Stomach smooth muscle (tissue), 2 donors: ENCODE results near the gene CTNNA3.
"Not testable (repeated sequence)": the region's sequence is repeated elsewhere in the genome, so short reads cannot be mapped to it uniquely, and the experiment has no call there.

Experiments used
- H3K27ac ChIP-seq: one replicate; pipeline ENCODE4 v1.7.0; 2013; ENCODE audit warnings: mild to moderate bottlenecking, low read length, inconsistent platforms
- H3K27me3 ChIP-seq, 2 donors: one replicate each; pipeline ENCODE4 v1.7.0; 2013; ENCODE audit warnings: low read length in 2 of 2; ENCODE audit not compliant: insufficient read depth in 2 of 2, control insufficient read depth in 1 of 2
- H3K36me3 ChIP-seq, 2 donors: one replicate each; pipeline ENCODE4 v1.7.0; 2013; ENCODE audit warnings: low read length in 2 of 2; ENCODE audit not compliant: control insufficient read depth in 2 of 2, insufficient read depth in 2 of 2
- H3K4me1 ChIP-seq: one replicate; pipeline ENCODE4 v1.7.0; 2013; ENCODE audit warnings: low read length; ENCODE audit not compliant: control insufficient read depth, insufficient read depth
- H3K4me3 ChIP-seq, 2 donors: one replicate each; pipeline ENCODE4 v1.7.0; 2013; ENCODE audit warnings: low read length in 2 of 2
- H3K9ac ChIP-seq, 2 donors: one replicate each; pipeline ENCODE4 v1.7.0; 2013; ENCODE audit warnings: low read length in 2 of 2, mild to moderate bottlenecking in 1 of 2
- H3K9me3 ChIP-seq, 2 donors: one replicate each; pipeline ENCODE4 v1.7.0; 2013; ENCODE audit warnings: low read length in 2 of 2; ENCODE audit not compliant: control insufficient read depth in 2 of 2
- donor health status: healthy.
- donor health status: Pancreatic carcinoma.

CTNNA3 gene

GRCh38 chr10:67550838-67551402 is 145.1 kb downstream of the CTNNA3 start:
- H3K27ac ChIP-seq, result no peak overlapping the region
- no peaks in the 10 kb centered on the region for H3K27me3 ChIP-seq
- peaks cover 0 to 4% of the 10 kb centered on the region in 2 donors for H3K9me3 ChIP-seq
- no peak overlapping the region for H3K9ac ChIP-seq
- no peaks in the 10 kb centered on the region for H3K36me3 ChIP-seq
- no peaks in the 10 kb centered on the region for H3K4me1 ChIP-seq
- H3K4me3 ChIP-seq, result no peak overlapping the region

GRCh38 chr10:67550046-67550445 is 145.9 kb downstream of the CTNNA3 start:
- Histone ChIP-seq H3K36me3 (no peaks in the 10 kb centered on the region), H3K9ac (no peak overlapping the region), H3K27me3 (no peaks in the 10 kb centered on the region), H3K4me3 (no peak overlapping the region), H3K4me1 (no peaks in the 10 kb centered on the region), H3K27ac (no peak overlapping the region), H3K9me3 (peaks cover 0 to 4% of the 10 kb centered on the region in 2 donors)

DNA sequence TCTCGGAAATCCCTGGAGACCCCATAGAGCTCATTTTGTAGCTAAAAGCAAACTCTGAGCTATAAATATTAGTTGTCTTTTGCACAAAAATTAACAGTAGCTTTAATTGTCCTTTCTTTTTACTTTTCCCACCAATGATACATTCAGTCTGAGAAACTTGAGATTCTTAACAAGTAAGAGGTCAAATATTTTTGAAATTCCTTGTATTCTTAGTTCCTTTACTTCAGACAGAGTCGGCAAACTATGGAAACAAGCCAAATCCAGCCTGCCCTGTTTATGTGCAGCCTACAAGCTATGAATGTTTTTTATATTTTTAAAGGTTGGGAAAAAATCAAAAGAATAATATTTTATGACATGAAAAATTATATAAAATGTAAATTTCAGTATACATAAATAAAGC is 146.6 kb downstream of the CTNNA3 start:
- peaks cover 0 to 4% of the 10 kb centered on the region in 2 donors for H3K9me3 ChIP-seq
- no peaks in the 10 kb centered on the region for H3K27me3 ChIP-seq
- no peak overlapping the region for H3K9ac ChIP-seq
- H3K4me1 ChIP-seq, result no peaks in the 10 kb centered on the region
- H3K27ac ChIP-seq, result no peak overlapping the region
- H3K36me3 ChIP-seq, result no peaks in the 10 kb centered on the region
- no peak overlapping the region for H3K4me3 ChIP-seq

GRCh38 chr10:67541411-67541810 is 154.6 kb downstream of the CTNNA3 start:
- H3K4me1 ChIP-seq, result no peaks in the 10 kb centered on the region
- no peak overlapping the region for H3K9ac ChIP-seq

DNA sequence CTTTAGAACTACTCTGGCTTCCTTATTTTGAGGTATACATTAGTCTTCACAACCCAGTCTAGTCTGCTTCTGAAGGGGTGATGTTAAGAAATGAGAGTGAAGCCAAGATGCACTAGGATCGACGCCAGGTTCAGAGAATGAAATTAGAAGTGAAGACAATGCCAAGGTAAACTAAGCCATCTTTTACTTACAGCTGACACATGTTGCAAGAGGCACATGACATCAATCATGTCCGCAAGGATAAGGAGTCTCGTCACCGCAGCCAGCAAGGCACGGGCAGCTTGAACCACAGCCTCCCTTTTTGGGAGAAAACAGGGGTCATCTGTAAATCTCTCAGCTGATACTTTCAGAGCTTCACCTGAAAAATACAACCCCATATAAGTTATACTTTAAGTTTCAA is 156.7 kb downstream of the CTNNA3 start:
- no peak overlapping the region for H3K9ac ChIP-seq
- H3K36me3 ChIP-seq, result no peaks in the 10 kb centered on the region
- no peak overlapping the region for H3K4me3 ChIP-seq
- H3K9me3 ChIP-seq, result no peaks in the 10 kb centered on the region
- no peak overlapping the region for H3K27ac ChIP-seq
- H3K4me1 ChIP-seq, result no peaks in the 10 kb centered on the region
- no peaks in the 10 kb centered on the region for H3K27me3 ChIP-seq

More at GRCh38 chr10:67541411-67541810, 154.6 kb downstream of the CTNNA3 start:
- H3K36me3 ChIP-seq, result no peaks in the 10 kb centered on the region
- no peaks in the 10 kb centered on the region for H3K27me3 ChIP-seq
- no peak overlapping the region for H3K4me3 ChIP-seq
- H3K9me3 ChIP-seq, result no peaks in the 10 kb centered on the region
- H3K27ac ChIP-seq, result no peak overlapping the region

- no peak overlapping the region for H3K27ac ChIP-seq
- H3K27me3 ChIP-seq, result no peaks in the 10 kb centered on the region
- no peaks in the 10 kb centered on the region for H3K36me3 ChIP-seq
- H3K9me3 ChIP-seq, result no peaks in the 10 kb centered on the region
- no peak overlapping the region for H3K9ac ChIP-seq
- no peak overlapping the region for H3K4me3 ChIP-seq
- H3K4me1 ChIP-seq, result no peaks in the 10 kb centered on the region
These were observed 158.1 kb downstream of the CTNNA3 start for GRCh38 chr10:67537906-67538305.

DNA sequence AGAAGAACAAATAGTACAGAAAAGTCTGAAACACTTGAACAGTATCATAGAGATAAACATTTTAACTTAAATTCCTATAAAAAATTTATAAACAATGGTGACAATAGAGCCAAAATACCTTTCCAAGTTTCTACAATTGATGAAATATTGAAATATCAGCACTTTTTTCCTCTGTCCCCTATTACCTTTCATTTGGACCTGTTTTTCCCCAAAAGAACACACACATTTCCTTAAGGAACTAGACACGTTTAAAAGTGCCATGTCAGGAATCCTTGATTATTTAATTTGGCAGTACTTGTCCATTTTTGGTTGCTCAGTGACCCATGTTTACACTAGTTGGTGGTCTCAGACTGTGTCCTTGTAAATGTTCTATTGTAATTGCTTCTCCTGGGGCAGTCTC is 162.6 kb downstream of the CTNNA3 start:
- no peaks in the 10 kb centered on the region for H3K4me1 ChIP-seq
- H3K4me3 ChIP-seq, result no peak overlapping the region
- H3K27me3 ChIP-seq, result no peaks in the 10 kb centered on the region
- no peaks in the 10 kb centered on the region for H3K9me3 ChIP-seq
- no peaks in the 10 kb centered on the region for H3K36me3 ChIP-seq
- no peak overlapping the region for H3K9ac ChIP-seq
- H3K27ac ChIP-seq, result no peak overlapping the region

- not testable (repeated sequence) for H3K36me3 ChIP-seq, H3K9me3 ChIP-seq, H3K4me1 ChIP-seq, H3K27me3 ChIP-seq, H3K9ac ChIP-seq, H3K4me3 ChIP-seq, H3K27ac ChIP-seq
These were observed 165.0 kb downstream of the CTNNA3 start for GRCh38 chr10:67530990-67531389.

DNA sequence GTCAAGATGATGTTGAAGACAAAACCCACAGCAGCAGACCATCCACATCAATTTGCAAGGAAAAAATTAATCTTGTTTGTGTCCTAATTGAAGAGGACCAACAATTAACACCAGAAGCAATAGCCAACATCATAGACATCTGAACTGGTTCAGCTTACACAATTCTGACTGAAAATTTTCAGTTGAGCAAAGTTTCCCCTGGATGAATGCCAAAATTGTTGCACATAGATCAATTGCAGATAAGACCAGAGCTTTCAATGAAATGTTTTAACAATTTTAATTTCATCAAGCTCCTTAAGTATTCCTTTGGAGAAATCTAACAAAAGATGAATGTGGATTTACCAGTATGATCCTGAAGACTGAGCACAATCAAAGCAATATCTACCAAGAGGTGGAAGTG is 168.6 kb downstream of the CTNNA3 start:
- Histone ChIP-seq H3K27ac (no peak overlapping the region), H3K4me3 (no peak overlapping the region), H3K27me3 (no peaks in the 10 kb centered on the region), H3K9ac (no peak overlapping the region), H3K9me3 (no peaks in the 10 kb centered on the region), H3K36me3 (no peaks in the 10 kb centered on the region), H3K4me1 (no peaks in the 10 kb centered on the region)

GRCh38 chr10:67521546-67521945 is 174.4 kb downstream of the CTNNA3 start:
- Histone ChIP-seq H3K9ac (no peak overlapping the region), H3K27ac (no peak overlapping the region), H3K27me3 (no peaks in the 10 kb centered on the region), H3K9me3 (no peaks in the 10 kb centered on the region), H3K4me3 (no peak overlapping the region), H3K4me1 (peaks cover 2% of the 10 kb centered on the region), H3K36me3 (no peaks in the 10 kb centered on the region)

DNA sequence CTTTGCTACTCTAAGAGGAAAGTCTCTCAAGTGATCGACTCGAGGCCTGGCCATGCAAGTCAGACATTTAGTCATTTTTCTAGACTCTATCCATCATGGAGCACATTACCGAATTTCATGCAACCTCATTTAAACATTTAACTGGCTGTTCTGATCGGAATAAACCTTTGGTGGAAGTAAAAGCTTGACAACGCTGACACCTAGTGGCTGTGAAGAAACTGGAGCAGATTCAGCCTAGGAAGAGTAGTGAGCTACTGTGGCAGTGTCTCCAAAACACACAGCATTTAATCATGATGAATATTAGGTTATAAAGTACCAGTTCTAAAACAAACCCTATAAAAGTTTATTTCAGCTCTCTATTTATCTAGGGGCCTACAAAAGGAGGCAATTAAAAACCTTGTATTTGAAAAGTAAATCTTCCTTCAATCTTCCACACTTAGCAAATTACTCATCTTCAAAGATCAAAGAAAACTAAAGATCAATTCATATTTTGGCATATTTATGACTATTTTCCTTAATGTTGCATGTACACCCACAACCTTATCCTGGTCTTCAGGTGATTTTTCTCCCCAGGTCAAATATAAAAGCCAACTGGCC is 175.0 kb downstream of the CTNNA3 start:
- H3K4me3 ChIP-seq, result no peak overlapping the region
- no peak overlapping the region for H3K27ac ChIP-seq
- no peaks in the 10 kb centered on the region for H3K36me3 ChIP-seq
- peaks cover 2% of the 10 kb centered on the region for H3K4me1 ChIP-seq
- H3K9me3 ChIP-seq, result no peaks in the 10 kb centered on the region
- H3K27me3 ChIP-seq, result no peaks in the 10 kb centered on the region
- H3K9ac ChIP-seq, result no peak overlapping the region
